HepG2 (cell line): ENCODE results near the gene GSS. TPM values are rescaled to one million over a fixed set of nuclear protein-coding genes. Genes with fewer than 3 reads are reported as not detected.

ENCODE experiments used
- IKZF5 ChIP-seq: IDR thresholded peaks from 2 replicates; pipeline ENCODE4 v1.6.1; 2018; ENCODE audit warnings: missing genetic modification reagents, mild to moderate bottlenecking, missing compliant biosample characterization
- JUND ChIP-seq: sonication (generic); formaldehyde crosslinking; IDR thresholded peaks from 2 replicates; pipeline ENCODE4 v1.8.0; 2022; ENCODE audit warnings: mild to moderate bottlenecking, missing genetic modification reagents
- POLR2AphosphoS2 ChIP-seq: IDR thresholded peaks from 2 replicates; pipeline ENCODE4 v1.6.1; 2011; ENCODE audit warnings: low read depth, low read length, improper control_type of control experiment
- THAP7 ChIP-seq: sonication (generic); formaldehyde crosslinking; IDR thresholded peaks from 2 replicates; pipeline ENCODE4 v1.8.1; 2023; ENCODE audit warnings: mild to moderate bottlenecking, missing genetic modification reagents
- ZBED4 ChIP-seq: sonication (generic); formaldehyde crosslinking; IDR thresholded peaks from 2 replicates; pipeline ENCODE4 v1.4.0; 2020; ENCODE audit warnings: missing genetic modification reagents, borderline replicate concordance
- ZNF326 ChIP-seq: sonication (generic); formaldehyde crosslinking; IDR thresholded peaks from 2 replicates; pipeline ENCODE4 v1.4.0; 2020; ENCODE audit warnings: missing genetic modification reagents, borderline replicate concordance
- ZNF331 ChIP-seq: sonication (generic); formaldehyde crosslinking; IDR thresholded peaks from 2 replicates; pipeline ENCODE4 v1.4.0; 2020; ENCODE audit warnings: missing genetic modification reagents
- ZNF44 ChIP-seq: sonication (generic); formaldehyde crosslinking; IDR thresholded peaks from 2 replicates; pipeline ENCODE4 v1.5.1; 2020; ENCODE audit warnings: mild to moderate bottlenecking, missing genetic modification reagents
- ZNF552 ChIP-seq: sonication (generic); formaldehyde crosslinking; IDR thresholded peaks from 2 replicates; pipeline ENCODE4 v1.9.0; 2022; ENCODE audit warnings: missing genetic modification reagents, mild to moderate bottlenecking, borderline replicate concordance
- ZNF687 ChIP-seq: sonication (generic); formaldehyde crosslinking; IDR thresholded peaks from 2 replicates; pipeline ENCODE4 v1.5.1; 2020; ENCODE audit warnings: mild to moderate bottlenecking, missing genetic modification reagents, moderate library complexity
- polyA plus RNA-seq, 8 experiments: library from polyadenylated mRNA; depleted of rRNA in 3 of 8; stranded (reverse) in 7 of 8; unstranded in 1 of 8; fragments of >200 nt; fragmentation: Illumina TruSeq in 4 of 8; extraction: Trizol in 4 of 8; gene quantifications; 2 replicates each; pipeline versions ENCODE4 v1.2.1 to v1.2.3, GENCODE V29; 2011 to 2016; ENCODE audit warnings: low read depth in 4 of 8, missing spikeins in 1 of 8, mixed read lengths in 1 of 8; ENCODE audit not compliant: insufficient read depth in 1 of 8
- total RNA-seq, 5 experiments: library from RNA; depleted of rRNA; stranded (reverse); fragments of >200 nt; fragmentation: Illumina TruSeq; extraction: Trizol; gene quantifications; 2 replicates each; pipeline ENCODE4 v1.2.3, GENCODE V29; 2016; ENCODE audit warnings: low read depth in 1 of 5
- TF ChIP-seq, protein P1 (sequence below): sonication (generic); formaldehyde crosslinking; conservative IDR thresholded peaks from 2 replicates; pipeline ENCODE4 v1.4.0; 2020; ENCODE audit warnings: missing genetic modification reagents
- TF ChIP-seq, protein P2 (sequence below): sonication (generic); formaldehyde crosslinking; IDR thresholded peaks from 2 replicates; pipeline ENCODE4 v1.5.0; 2020; ENCODE audit warnings: missing genetic modification reagents

GSS gene
- total and polyA plus RNA-seq, 2 of the 13 experiments (the other 11 are each of a cell fraction or from before 2014, with no cell fraction given) = 80.1 to 102 TPM

GRCh38 chr20:34955231-34956040 lies at the start of gene GSS, which contains the start of gene MYH7B (continued):
- TF ChIP-seq, protein P1, sequence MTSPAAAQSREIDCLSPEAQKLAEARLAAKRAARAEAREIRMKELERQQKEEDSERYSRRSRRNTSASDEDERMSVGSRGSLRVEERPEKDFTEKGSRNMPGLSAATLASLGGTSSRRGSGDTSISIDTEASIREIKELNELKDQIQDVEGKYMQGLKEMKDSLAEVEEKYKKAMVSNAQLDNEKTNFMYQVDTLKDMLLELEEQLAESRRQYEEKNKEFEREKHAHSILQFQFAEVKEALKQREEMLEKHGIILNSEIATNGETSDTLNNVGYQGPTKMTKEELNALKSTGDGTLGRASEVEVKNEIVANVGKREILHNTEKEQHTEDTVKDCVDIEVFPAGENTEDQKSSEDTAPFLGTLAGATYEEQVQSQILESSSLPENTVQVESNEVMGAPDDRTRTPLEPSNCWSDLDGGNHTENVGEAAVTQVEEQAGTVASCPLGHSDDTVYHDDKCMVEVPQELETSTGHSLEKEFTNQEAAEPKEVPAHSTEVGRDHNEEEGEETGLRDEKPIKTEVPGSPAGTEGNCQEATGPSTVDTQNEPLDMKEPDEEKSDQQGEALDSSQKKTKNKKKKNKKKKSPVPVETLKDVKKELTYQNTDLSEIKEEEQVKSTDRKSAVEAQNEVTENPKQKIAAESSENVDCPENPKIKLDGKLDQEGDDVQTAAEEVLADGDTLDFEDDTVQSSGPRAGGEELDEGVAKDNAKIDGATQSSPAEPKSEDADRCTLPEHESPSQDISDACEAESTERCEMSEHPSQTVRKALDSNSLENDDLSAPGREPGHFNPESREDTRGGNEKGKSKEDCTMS (CRISPR knock-in tag) = no peak
- TF ChIP-seq THAP7 (CRISPR knock-in tag) (peak; percentile 91; the same call in 1 of the 2 replicates), ZBED4 (CRISPR knock-in tag) (no peak; the same call in 1 of the 2 replicates), ZNF44 (CRISPR knock-in tag) (peak; percentile 94), ZNF326 (CRISPR knock-in tag) (no peak), JUND (CRISPR knock-in tag) (peak; percentile 26; the same call in 1 of the 2 replicates), IKZF5 (peak; percentile 99), ZNF687 (CRISPR knock-in tag) (peak; percentile 100), ZNF331 (CRISPR knock-in tag) (peak; percentile 84), ZNF552 (CRISPR knock-in tag) (peak; percentile 90), POLR2AphosphoS2 (no peak)
- TF ChIP-seq, protein P2, sequence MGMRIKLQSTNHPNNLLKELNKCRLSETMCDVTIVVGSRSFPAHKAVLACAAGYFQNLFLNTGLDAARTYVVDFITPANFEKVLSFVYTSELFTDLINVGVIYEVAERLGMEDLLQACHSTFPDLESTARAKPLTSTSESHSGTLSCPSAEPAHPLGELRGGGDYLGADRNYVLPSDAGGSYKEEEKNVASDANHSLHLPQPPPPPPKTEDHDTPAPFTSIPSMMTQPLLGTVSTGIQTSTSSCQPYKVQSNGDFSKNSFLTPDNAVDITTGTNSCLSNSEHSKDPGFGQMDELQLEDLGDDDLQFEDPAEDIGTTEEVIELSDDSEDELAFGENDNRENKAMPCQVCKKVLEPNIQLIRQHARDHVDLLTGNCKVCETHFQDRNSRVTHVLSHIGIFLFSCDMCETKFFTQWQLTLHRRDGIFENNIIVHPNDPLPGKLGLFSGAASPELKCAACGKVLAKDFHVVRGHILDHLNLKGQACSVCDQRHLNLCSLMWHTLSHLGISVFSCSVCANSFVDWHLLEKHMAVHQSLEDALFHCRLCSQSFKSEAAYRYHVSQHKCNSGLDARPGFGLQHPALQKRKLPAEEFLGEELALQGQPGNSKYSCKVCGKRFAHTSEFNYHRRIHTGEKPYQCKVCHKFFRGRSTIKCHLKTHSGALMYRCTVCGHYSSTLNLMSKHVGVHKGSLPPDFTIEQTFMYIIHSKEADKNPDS (CRISPR knock-in tag) = peak; percentile 97
